ENCODE results near the gene RTN3.

Gene RTN3

GRCh38 chr11:63672936-63673539, 8.3 kb upstream of the RTN3 start:
- Histone ChIP-seq H3K14ac (ENCODE audit: low read length) (no peak overlapping the region), H2BK5ac (ENCODE audit: low read depth, low read length, poor library complexity) (no peak overlapping the region), H3K4ac (ENCODE audit: low read depth, low read length) (no peak overlapping the region), H3K23ac (ENCODE audit: low read length) (no peak overlapping the region), H3K4me3 (ENCODE audit: low read depth, low read length) (no peak overlapping the region), H3K9me3 (ENCODE audit: insufficient read depth, low read depth, low read length) (peaks cover 4% of the 10 kb centered on the region), H3K79me2 (ENCODE audit: control insufficient read depth, insufficient read depth, low read length, poor library complexity) (peaks cover 7% of the 10 kb centered on the region), H3K4me1 (ENCODE audit: control insufficient read depth in 1 of 2, insufficient read depth in 2 of 2, low read length in 2 of 2) (peaks cover 2 to 3% of the 10 kb centered on the region in 2 experiments), H3K79me1 (ENCODE audit: low read length) (peaks cover 12% of the 10 kb centered on the region), H2BK120ac (ENCODE audit: insufficient read depth, low read length, poor library complexity) (no peak overlapping the region), H3K36me3 (ENCODE audit: control insufficient read depth in 1 of 2, insufficient read depth in 2 of 2, low read length in 2 of 2) (no peaks in the 10 kb centered on the region), H4K12ac (ENCODE audit: low read depth, low read length) (no peak overlapping the region), H2AFZ (ENCODE audit: insufficient read depth, low read length, poor library complexity) (no peak overlapping the region), H2BK12ac (ENCODE audit: low read length) (no peak overlapping the region), H3K27me3 (ENCODE audit: insufficient read depth, low read length) (no peaks in the 10 kb centered on the region), H3K9ac (ENCODE audit: low read length) (no peak overlapping the region), H2AK5ac (ENCODE audit: low read length) (no peak overlapping the region), H3K4me2 (ENCODE audit: low read length) (no peak overlapping the region), H4K8ac (ENCODE audit: low read depth, low read length) (no peak overlapping the region), H3K18ac (ENCODE audit: low read length) (no peak overlapping the region), H3K27ac (ENCODE audit: low read depth, low read length) (no peak overlapping the region), H4K91ac (ENCODE audit: low read depth, low read length) (no peak overlapping the region)
- WGBS (ENCODE audit: extremely low coverage, insufficient coverage, insufficient read length) = no CpG with 5 or more reads among the region's 1 CpG
- DNase-seq = no peak

- H3K79me2 ChIP-seq (ENCODE audit: control insufficient read depth, insufficient read depth, low read length, poor library complexity) = peaks cover 7% of the 10 kb centered on the region
- H3K4ac ChIP-seq (ENCODE audit: low read depth, low read length) = no peak overlapping the region
- no peak overlapping the region for H3K4me3 ChIP-seq (ENCODE audit: low read depth, low read length)
- H2AK5ac ChIP-seq (ENCODE audit: low read length) = no peak overlapping the region
- H3K9me3 ChIP-seq (ENCODE audit: insufficient read depth, low read depth, low read length) = peaks cover 4% of the 10 kb centered on the region
- no peak overlapping the region for H2BK5ac ChIP-seq (ENCODE audit: low read depth, low read length, poor library complexity)
- H2BK12ac ChIP-seq (ENCODE audit: low read length) = no peak overlapping the region
- no peak overlapping the region for H3K23ac ChIP-seq (ENCODE audit: low read length)
- H4K12ac ChIP-seq (ENCODE audit: low read depth, low read length) = no peak overlapping the region
- H4K91ac ChIP-seq (ENCODE audit: low read depth, low read length) = no peak overlapping the region
- peak in 1 of 2 donors; percentile 64 for DNase-seq
- no peaks in the 10 kb centered on the region for H3K36me3 ChIP-seq (ENCODE audit: control insufficient read depth in 1 of 2, insufficient read depth in 2 of 2, low read length in 2 of 2)
- no peaks in the 10 kb centered on the region for H3K27me3 ChIP-seq (ENCODE audit: insufficient read depth, low read length)
- no peak overlapping the region for H4K8ac ChIP-seq (ENCODE audit: low read depth, low read length)
- H2BK120ac ChIP-seq (ENCODE audit: insufficient read depth, low read length, poor library complexity) = no peak overlapping the region
- H2AFZ ChIP-seq (ENCODE audit: insufficient read depth, low read length, poor library complexity) = no peak overlapping the region
- WGBS (ENCODE audit: extremely low coverage, insufficient coverage, insufficient read length) = no CpG with 5 or more reads among the region's 4 CpGs
- H3K4me1 ChIP-seq (ENCODE audit: control insufficient read depth in 1 of 2, insufficient read depth in 2 of 2, low read length in 2 of 2) = peaks cover 2 to 3% of the 10 kb centered on the region in 2 experiments
- peaks cover 12% of the 10 kb centered on the region for H3K79me1 ChIP-seq (ENCODE audit: low read length)
- H3K18ac ChIP-seq (ENCODE audit: low read length) = no peak overlapping the region
- no peak overlapping the region for H3K4me2 ChIP-seq (ENCODE audit: low read length)
- H3K27ac ChIP-seq (ENCODE audit: low read depth, low read length) = no peak overlapping the region
- H3K9ac ChIP-seq (ENCODE audit: low read length) = no peak overlapping the region
- no peak overlapping the region for H3K14ac ChIP-seq (ENCODE audit: low read length)
Observed at GRCh38 chr11:63673579-63673978, 7.7 kb upstream of the RTN3 start.

GRCh38 chr11:63680834-63681320, 423 bp upstream of the RTN3 start:
- Histone ChIP-seq H2BK120ac (ENCODE audit: insufficient read depth, low read length, poor library complexity) (no peak overlapping the region), H2AK5ac (ENCODE audit: low read length) (no peak overlapping the region), H4K8ac (ENCODE audit: low read depth, low read length) (peak overlapping the region; percentile 37), H2BK12ac (ENCODE audit: low read length) (no peak overlapping the region), H4K91ac (ENCODE audit: low read depth, low read length) (peak overlapping the region; percentile 39), H3K23ac (ENCODE audit: low read length) (no peak overlapping the region), H3K9ac (ENCODE audit: low read length) (no peak overlapping the region), H3K36me3 (ENCODE audit: control insufficient read depth in 1 of 2, insufficient read depth in 2 of 2, low read length in 2 of 2) (no peaks in the 10 kb centered on the region), H3K4ac (ENCODE audit: low read depth, low read length) (no peak overlapping the region), H3K4me3 (ENCODE audit: low read depth, low read length) (no peak overlapping the region), H3K18ac (ENCODE audit: low read length) (no peak overlapping the region), H3K4me2 (ENCODE audit: low read length) (peak overlapping the region; percentile 83), H2BK5ac (ENCODE audit: low read depth, low read length, poor library complexity) (no peak overlapping the region), H2AFZ (ENCODE audit: insufficient read depth, low read length, poor library complexity) (peak overlapping the region; percentile 67), H3K79me1 (ENCODE audit: low read length) (peaks cover 4% of the 10 kb centered on the region), H3K4me1 (ENCODE audit: control insufficient read depth in 1 of 2, insufficient read depth in 2 of 2, low read length in 2 of 2) (peaks cover 7 to 8% of the 10 kb centered on the region in 2 experiments), H3K79me2 (ENCODE audit: control insufficient read depth, insufficient read depth, low read length, poor library complexity) (peaks cover 8% of the 10 kb centered on the region), H4K12ac (ENCODE audit: low read depth, low read length) (no peak overlapping the region), H3K27me3 (ENCODE audit: insufficient read depth, low read length) (no peaks in the 10 kb centered on the region), H3K9me3 (ENCODE audit: insufficient read depth, low read depth, low read length) (no peaks in the 10 kb centered on the region), H3K27ac (ENCODE audit: low read depth, low read length) (no peak overlapping the region), H3K14ac (ENCODE audit: low read length) (peak overlapping the region; percentile 31)
- no peak for DNase-seq
- WGBS (ENCODE audit: extremely low coverage, insufficient coverage, insufficient read length) = no CpG with 5 or more reads among the region's 18 CpGs

GRCh38 chr11:63682066-63683021, 1.0 kb downstream of the RTN3 start:
- H3K9ac ChIP-seq (ENCODE audit: low read length) = no peak overlapping the region
- peak; percentile 42 to 49 for DNase-seq
- no peak overlapping the region for H2BK120ac ChIP-seq (ENCODE audit: insufficient read depth, low read length, poor library complexity)
- no peak overlapping the region for H3K14ac ChIP-seq (ENCODE audit: low read length)
- WGBS (ENCODE audit: extremely low coverage, insufficient coverage, insufficient read length) = 100% methylated on average over 1 of the region's 19 CpGs
- peaks cover 4% of the 10 kb centered on the region for H3K79me1 ChIP-seq (ENCODE audit: low read length)
- H3K18ac ChIP-seq (ENCODE audit: low read length) = peak overlapping the region; percentile 88
- H2AK5ac ChIP-seq (ENCODE audit: low read length) = no peak overlapping the region
- H3K36me3 ChIP-seq (ENCODE audit: control insufficient read depth in 1 of 2, insufficient read depth in 2 of 2, low read length in 2 of 2) = no peaks in the 10 kb centered on the region
- peaks cover 7 to 8% of the 10 kb centered on the region in 2 experiments for H3K4me1 ChIP-seq (ENCODE audit: control insufficient read depth in 1 of 2, insufficient read depth in 2 of 2, low read length in 2 of 2)
- H3K4me2 ChIP-seq (ENCODE audit: low read length) = peak overlapping the region; percentile 78
- H3K4ac ChIP-seq (ENCODE audit: low read depth, low read length) = peak overlapping the region; percentile 89
- peaks cover 8% of the 10 kb centered on the region for H3K79me2 ChIP-seq (ENCODE audit: control insufficient read depth, insufficient read depth, low read length, poor library complexity)
- no peak overlapping the region for H3K27ac ChIP-seq (ENCODE audit: low read depth, low read length)
- no peak overlapping the region for H2BK5ac ChIP-seq (ENCODE audit: low read depth, low read length, poor library complexity)
- H3K27me3 ChIP-seq (ENCODE audit: insufficient read depth, low read length) = no peaks in the 10 kb centered on the region
- H4K8ac ChIP-seq (ENCODE audit: low read depth, low read length) = no peak overlapping the region
- no peak overlapping the region for H2BK12ac ChIP-seq (ENCODE audit: low read length)
- peak overlapping the region; percentile 87 for H3K4me3 ChIP-seq (ENCODE audit: low read depth, low read length)
- H3K23ac ChIP-seq (ENCODE audit: low read length) = no peak overlapping the region
- H4K12ac ChIP-seq (ENCODE audit: low read depth, low read length) = no peak overlapping the region
- peak overlapping the region; percentile 91 for H2AFZ ChIP-seq (ENCODE audit: insufficient read depth, low read length, poor library complexity)
- no peaks in the 10 kb centered on the region for H3K9me3 ChIP-seq (ENCODE audit: insufficient read depth, low read depth, low read length)
- no peak overlapping the region for H4K91ac ChIP-seq (ENCODE audit: low read depth, low read length)

Data from trophoblast cell (in vitro differentiated cells and primary cell).